ENCODE data around the gene CELSR1. TPM values are rescaled to one million over a fixed set of nuclear protein-coding genes. Genes with fewer than 3 reads are reported as not detected.

Gene CELSR1
- total RNA-seq, 1 donor from 2014 or later, result 7.7 TPM

DNA sequence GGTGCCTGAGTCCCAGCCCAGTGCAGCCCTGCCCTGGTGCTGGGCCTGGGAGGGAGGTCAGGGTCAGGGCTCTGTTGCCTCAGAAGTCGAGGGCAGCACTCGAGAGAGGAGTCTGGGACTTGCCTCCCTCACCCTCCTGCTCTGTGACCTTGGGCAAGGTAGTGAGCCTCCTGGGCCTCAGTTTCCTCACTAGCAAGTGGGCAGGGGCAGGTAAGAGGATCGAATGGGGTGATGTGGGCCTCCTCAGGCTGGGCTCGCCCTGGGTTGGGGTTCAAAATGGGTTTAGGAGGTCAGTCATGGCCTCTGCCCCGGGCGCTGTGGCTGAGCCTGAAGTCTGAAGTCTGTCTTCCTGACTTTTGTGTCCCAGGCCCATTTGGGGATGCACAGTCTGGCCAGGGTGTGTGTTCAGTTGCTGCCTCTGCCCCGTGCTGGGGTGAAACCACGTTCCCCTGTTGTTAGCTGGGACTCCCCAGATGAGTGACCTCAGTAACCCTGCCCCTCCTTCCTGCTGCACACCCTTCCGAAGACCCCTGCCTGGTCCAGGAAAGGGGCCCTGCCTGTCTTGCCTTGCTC is 40.9 kb upstream of the CELSR1 start:
- H3K27me3 Mint-ChIP-seq (ENCODE audit: unreplicated experiment), result peaks cover 12% of the 10 kb centered on the region
- peaks cover 4% of the 10 kb centered on the region for H3K36me3 Mint-ChIP-seq (ENCODE audit: low read depth, unreplicated experiment)
- no peaks in the 10 kb centered on the region for H3K9me3 Mint-ChIP-seq (ENCODE audit: unreplicated experiment)
- H3K4me1 Mint-ChIP-seq (ENCODE audit: unreplicated experiment), result peaks cover 23% of the 10 kb centered on the region
- DNase-seq (ENCODE audit: low spot score), result no peak
- no peak overlapping the region for H3K27ac Mint-ChIP-seq (ENCODE audit: unreplicated experiment)
- TF ChIP-seq CTCF (IDR thresholded peaks at IDR 0.05; ENCODE audit: unreplicated experiment), result no peak
- H3K4me3 Mint-ChIP-seq (ENCODE audit: unreplicated experiment), result peak overlapping the region; percentile 93

DNA sequence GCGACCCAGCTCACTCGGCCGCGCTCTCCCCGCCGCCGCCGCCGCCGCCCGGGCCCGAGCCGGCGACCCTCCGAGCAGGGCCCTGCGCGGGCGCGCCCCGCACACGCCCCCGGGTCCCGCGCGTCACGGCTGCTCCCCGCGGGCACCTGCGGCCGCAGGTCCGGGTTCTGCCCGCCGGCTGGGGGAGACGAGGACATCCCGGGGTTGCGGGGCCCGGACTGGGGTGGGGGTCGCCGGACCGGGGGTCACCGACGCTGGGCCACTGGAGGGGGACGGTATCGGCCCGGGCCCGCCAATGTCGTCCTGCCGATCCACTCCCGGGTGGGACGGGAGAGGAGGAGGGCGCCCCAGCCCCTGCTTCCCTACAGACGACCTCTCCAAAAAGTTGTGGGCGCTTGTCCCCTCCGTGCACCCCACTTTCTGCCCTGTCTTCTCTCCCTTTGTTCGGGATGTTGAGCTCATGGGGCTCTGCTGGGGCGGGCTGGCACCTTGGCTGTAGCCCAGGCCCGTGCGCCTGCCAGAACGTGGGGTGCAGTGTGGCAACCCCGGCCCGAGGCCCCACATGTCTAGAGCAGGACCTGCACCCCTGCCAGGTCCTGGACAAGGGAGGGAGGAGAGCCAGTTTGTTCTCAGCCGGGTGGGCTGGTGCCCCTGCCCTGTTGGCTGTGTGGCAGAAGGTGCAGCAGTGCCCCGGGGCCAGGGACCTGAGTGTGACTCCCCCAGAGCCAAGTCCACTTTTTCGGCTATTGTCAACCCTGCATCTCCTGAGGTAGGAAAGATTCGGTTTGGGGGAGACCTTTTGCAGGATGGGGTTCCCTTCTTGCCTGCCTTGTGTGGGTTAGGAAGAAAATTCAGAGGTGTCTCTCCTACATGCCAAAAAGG is 40.2 kb upstream of the CELSR1 start:
- peaks cover 23% of the 10 kb centered on the region for H3K4me1 Mint-ChIP-seq (ENCODE audit: unreplicated experiment)
- H3K27ac Mint-ChIP-seq (ENCODE audit: unreplicated experiment), result no peak overlapping the region
- no peaks in the 10 kb centered on the region for H3K9me3 Mint-ChIP-seq (ENCODE audit: unreplicated experiment)
- peaks cover 4% of the 10 kb centered on the region for H3K36me3 Mint-ChIP-seq (ENCODE audit: low read depth, unreplicated experiment)
- no peak for DNase-seq (ENCODE audit: low spot score)
- peaks cover 12% of the 10 kb centered on the region for H3K27me3 Mint-ChIP-seq (ENCODE audit: unreplicated experiment)
- H3K4me3 Mint-ChIP-seq (ENCODE audit: unreplicated experiment), result peak overlapping the region; percentile 93
- no peak for TF ChIP-seq CTCF (IDR thresholded peaks at IDR 0.05; ENCODE audit: unreplicated experiment)

DNA sequence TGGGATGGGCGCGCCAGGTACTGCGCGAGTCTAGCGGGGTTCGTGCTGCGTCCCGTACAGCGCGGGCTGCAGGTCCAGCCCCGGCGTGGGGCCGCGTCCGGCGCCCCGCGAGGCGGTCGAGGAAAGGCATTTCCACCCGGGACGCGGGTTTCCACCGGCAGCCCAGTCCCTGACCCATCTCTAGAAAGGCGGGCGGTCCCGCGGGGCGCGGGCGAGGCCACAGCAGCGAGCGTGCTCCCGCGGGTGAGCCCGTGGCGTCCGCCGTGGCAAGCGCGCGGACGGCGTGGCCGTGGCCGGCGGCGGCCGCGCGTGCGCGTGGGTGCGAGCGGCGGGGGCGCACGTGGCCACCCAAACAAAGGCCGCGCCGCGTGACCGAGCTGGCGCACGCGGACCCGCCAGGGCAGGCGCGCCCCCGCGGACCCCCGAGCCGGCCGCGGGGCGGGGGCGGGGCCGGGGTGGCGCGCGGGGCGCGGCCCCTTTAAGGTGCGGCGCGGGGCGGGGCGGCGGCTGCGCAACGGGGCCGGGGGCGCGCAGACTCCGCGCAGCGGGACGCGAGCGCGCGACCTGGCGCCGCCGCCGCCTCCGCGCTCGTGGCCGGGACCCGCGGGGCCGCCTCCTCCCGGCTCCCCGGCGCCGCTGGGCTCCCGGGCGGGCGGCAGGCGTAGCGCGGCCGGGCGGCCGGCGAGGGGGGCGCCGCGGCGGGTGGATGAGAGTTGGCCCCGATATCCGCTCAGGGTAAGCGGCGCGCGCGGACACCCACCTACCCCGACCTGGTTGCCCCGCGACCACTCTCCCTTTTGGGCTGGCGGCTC is 39.3 kb upstream of the CELSR1 start:
- Mint-ChIP-seq H3K4me3 (ENCODE audit: unreplicated experiment) (peak overlapping the region; percentile 79), H3K36me3 (ENCODE audit: low read depth, unreplicated experiment) (peaks cover 4% of the 10 kb centered on the region), H3K27me3 (ENCODE audit: unreplicated experiment) (peaks cover 12% of the 10 kb centered on the region), H3K27ac (ENCODE audit: unreplicated experiment) (peak overlapping the region; percentile 61), H3K4me1 (ENCODE audit: unreplicated experiment) (peaks cover 23% of the 10 kb centered on the region), H3K9me3 (ENCODE audit: unreplicated experiment) (no peaks in the 10 kb centered on the region)
- DNase-seq (ENCODE audit: low spot score), result peak; percentile 50
- no peak for TF ChIP-seq CTCF (IDR thresholded peaks at IDR 0.05; ENCODE audit: unreplicated experiment)

DNA sequence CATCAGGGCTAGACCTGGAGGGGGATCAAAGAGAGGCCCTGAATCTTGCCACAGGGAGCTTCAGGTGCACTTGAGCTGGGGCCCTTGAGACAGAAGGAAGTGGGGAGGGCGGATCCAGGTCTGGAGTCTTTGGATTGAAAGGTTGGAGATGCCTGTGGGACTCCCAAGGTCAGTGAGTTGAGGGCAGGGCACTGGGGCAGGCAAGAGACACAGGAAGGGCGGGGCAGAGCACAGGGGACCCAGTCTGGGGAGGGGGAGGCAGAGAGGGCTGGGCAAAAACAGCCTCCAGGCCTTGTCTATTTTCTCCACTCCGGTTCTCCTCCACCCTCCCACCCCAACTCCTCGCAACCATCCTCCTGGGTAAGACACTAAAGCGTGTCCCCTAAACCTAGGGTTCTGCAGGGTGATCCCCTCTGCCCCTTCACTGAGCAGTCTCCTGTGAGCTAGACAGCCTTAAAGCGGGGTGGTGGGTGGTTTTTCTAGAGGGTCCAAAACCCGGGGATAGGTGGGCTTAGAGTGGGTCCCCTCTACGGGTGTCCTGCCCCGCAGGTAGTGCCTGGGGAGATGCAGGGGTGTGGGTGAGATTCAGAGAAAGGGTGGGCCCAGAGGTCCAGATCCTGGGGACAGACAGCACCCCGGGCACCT is 38.6 kb upstream of the CELSR1 start:
- Mint-ChIP-seq H3K36me3 (ENCODE audit: low read depth, unreplicated experiment) (peaks cover 4% of the 10 kb centered on the region), H3K4me1 (ENCODE audit: unreplicated experiment) (peaks cover 23% of the 10 kb centered on the region), H3K4me3 (ENCODE audit: unreplicated experiment) (peak overlapping the region; percentile 79), H3K9me3 (ENCODE audit: unreplicated experiment) (no peaks in the 10 kb centered on the region), H3K27ac (ENCODE audit: unreplicated experiment) (peak overlapping the region; percentile 97), H3K27me3 (ENCODE audit: unreplicated experiment) (peaks cover 16% of the 10 kb centered on the region)
- DNase-seq (ENCODE audit: low spot score), result no peak
- no peak for TF ChIP-seq CTCF (IDR thresholded peaks at IDR 0.05; ENCODE audit: unreplicated experiment)

Data from endothelial cell (in vitro differentiated cells).